ENCODE data around the gene C10orf71.

DNA sequence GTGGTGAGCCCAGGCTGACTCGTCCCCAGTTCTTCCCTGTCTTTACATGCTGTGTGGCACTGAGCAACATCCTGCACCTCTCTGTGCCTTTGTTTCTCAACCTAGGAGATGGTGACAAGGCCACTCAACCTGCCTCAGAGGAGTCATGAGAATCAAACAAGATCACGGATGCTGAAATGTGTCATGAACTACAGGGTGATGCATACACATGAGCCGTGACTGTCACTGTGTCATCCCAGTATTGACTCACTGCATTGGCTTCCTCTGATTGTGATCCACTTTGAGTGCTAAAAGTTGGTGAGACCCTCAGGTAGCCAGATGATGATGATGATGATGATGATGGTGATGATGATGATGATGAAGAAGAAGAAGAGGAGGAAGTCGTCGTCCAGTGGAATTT lies 11.5 kb downstream of the C10orf71 start:
- TF ChIP-seq SIN3A (conservative IDR thresholded peaks at IDR 0.05 in 1 of 2, IDR thresholded peaks at IDR 0.05 in 1 of 2; ENCODE audit: low read depth in 1 of 2, low read length in 2 of 2) = no peak
- TF ChIP-seq RNF2 (IDR thresholded peaks at IDR 0.05; ENCODE audit: borderline replicate concordance, low read depth, low read length, missing control alignments, poor library complexity, severe bottlenecking) = no peak
- TF ChIP-seq TCF12 (IDR thresholded peaks at IDR 0.05; ENCODE audit: low read depth, low read length) = no peak
- TF ChIP-seq, protein P1, sequence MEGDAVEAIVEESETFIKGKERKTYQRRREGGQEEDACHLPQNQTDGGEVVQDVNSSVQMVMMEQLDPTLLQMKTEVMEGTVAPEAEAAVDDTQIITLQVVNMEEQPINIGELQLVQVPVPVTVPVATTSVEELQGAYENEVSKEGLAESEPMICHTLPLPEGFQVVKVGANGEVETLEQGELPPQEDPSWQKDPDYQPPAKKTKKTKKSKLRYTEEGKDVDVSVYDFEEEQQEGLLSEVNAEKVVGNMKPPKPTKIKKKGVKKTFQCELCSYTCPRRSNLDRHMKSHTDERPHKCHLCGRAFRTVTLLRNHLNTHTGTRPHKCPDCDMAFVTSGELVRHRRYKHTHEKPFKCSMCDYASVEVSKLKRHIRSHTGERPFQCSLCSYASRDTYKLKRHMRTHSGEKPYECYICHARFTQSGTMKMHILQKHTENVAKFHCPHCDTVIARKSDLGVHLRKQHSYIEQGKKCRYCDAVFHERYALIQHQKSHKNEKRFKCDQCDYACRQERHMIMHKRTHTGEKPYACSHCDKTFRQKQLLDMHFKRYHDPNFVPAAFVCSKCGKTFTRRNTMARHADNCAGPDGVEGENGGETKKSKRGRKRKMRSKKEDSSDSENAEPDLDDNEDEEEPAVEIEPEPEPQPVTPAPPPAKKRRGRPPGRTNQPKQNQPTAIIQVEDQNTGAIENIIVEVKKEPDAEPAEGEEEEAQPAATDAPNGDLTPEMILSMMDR (IDR thresholded peaks at IDR 0.05; ENCODE audit: control extremely low read depth in 1 of 3, insufficient read depth in 1 of 3, low read depth in 1 of 3, low read length in 3 of 3) = no peak
- TF ChIP-seq, protein P2, sequence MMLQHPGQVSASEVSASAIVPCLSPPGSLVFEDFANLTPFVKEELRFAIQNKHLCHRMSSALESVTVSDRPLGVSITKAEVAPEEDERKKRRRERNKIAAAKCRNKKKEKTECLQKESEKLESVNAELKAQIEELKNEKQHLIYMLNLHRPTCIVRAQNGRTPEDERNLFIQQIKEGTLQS (IDR thresholded peaks at IDR 0.05; ENCODE audit: insufficient read depth, low read depth, low read length) = no peak
- TF ChIP-seq PHF8 (conservative IDR thresholded peaks at IDR 0.05; ENCODE audit: low read depth, low read length) = no peak
- no peak for TF ChIP-seq YY1 (IDR thresholded peaks at IDR 0.05; ENCODE audit: low read depth, low read length)
- TF ChIP-seq JUND (IDR thresholded peaks at IDR 0.05; ENCODE audit: low read length) = no peak
- TF ChIP-seq RAD21 (IDR thresholded peaks at IDR 0.05 in 1 of 2, conservative IDR thresholded peaks at IDR 0.05 in 1 of 2; ENCODE audit: low read depth in 2 of 2, low read length in 2 of 2) = no peak
- no peak for TF ChIP-seq POLR2AphosphoS5 (IDR thresholded peaks at IDR 0.05; ENCODE audit: low read depth, low read length)
